GM12878 (cell line): ENCODE results near the gene ENDOV. TPM values are rescaled to one million over a fixed set of nuclear protein-coding genes. Genes with fewer than 3 reads are reported as not detected.
"Not testable (repeated sequence)": the region's sequence is repeated elsewhere in the genome, so short reads cannot be mapped to it uniquely, and the experiment has no call there.

Experiments
- ATAC-seq: fragments of 200-7000 bp; cut with Tn5 transposase; 3 replicates; pipeline ENCODE4 v1.9.1; 2020; ENCODE audit warnings: mild to moderate bottlenecking, moderate library complexity
- BruUV-seq: library from RNA; stranded (reverse); fragments of 400-500 nt; replicated peaks from 2 replicates; lab custom pipeline; 2021; lab: Mats Ljungman, UMichigan
- CTCF ChIA-PET: fragments of 300-600 bp; sonication (Branson Sonifier 250); formaldehyde crosslinking; extraction: SDS; loops from one replicate; lab custom pipeline; 2021; ENCODE audit warnings: inconsistent platforms; lab: Yijun Ruan, JAX
- POLR2A ChIA-PET: fragments of 350-600 bp; formaldehyde crosslinking; extraction: SDS; loops from one replicate; lab custom pipeline; 2021; ENCODE audit warnings: inconsistent platforms; lab: Charles Lee
- RAD21 ChIA-PET: fragments of 300-600 bp; sonication (Branson Sonifier 250); formaldehyde crosslinking; loops from one replicate; lab custom pipeline; 2023; ENCODE audit warnings: antibody characterized with exemption; ENCODE audit not compliant: unreplicated experiment; lab: Charles Lee
- SMC1A ChIA-PET: fragments of 300-600 bp; sonication (Branson Sonifier 250); formaldehyde crosslinking; loops from one replicate; lab custom pipeline; 2023; ENCODE audit not compliant: unreplicated experiment, uncharacterized antibody; lab: Charles Lee
- DNase-seq: peaks from one replicate; pipeline ENCODE4 v3.0.0-alpha.2; 2011; ENCODE audit warnings: low read depth, low spot score
- FAIRE-seq: peaks from 3 replicates; lab custom pipeline; 2011; peaks lifted over from hg19 to GRCh38; lab: Jason Lieb, UNC
- H2AFZ ChIP-seq: 2 replicates; pipeline ENCODE4 v1.6.0; 2011; ENCODE audit warnings: low read depth, low read length, control low read depth; ENCODE audit not compliant: control insufficient read depth
- H3K27ac ChIP-seq: 2 replicates; pipeline ENCODE4 v1.5.1; 2011; ENCODE audit warnings: control low read depth; ENCODE audit not compliant: control insufficient read depth, insufficient read depth
- H3K27me3 ChIP-seq, 2 experiments: replicated peaks in 1 of 2; 2 replicates each; pipeline versions ENCODE4 v1.6.0 to v1.6.1; 2011; ENCODE audit warnings: low read length in 1 of 2; ENCODE audit not compliant: control insufficient read depth in 2 of 2, insufficient read depth in 2 of 2
- H3K36me3 ChIP-seq, 2 experiments: 2 replicates each; pipeline ENCODE4 v1.5.1; 2011; ENCODE audit warnings: low read length in 1 of 2; ENCODE audit not compliant: control insufficient read depth in 2 of 2, insufficient read depth in 2 of 2
- H3K4me1 ChIP-seq: 2 replicates; pipeline ENCODE4 v1.6.1; 2011; ENCODE audit warnings: mild to moderate bottlenecking, low read length, moderate library complexity, mixed read lengths; ENCODE audit not compliant: control insufficient read depth, insufficient read depth
- H3K4me2 ChIP-seq: 2 replicates; pipeline ENCODE4 v1.6.0; 2011; ENCODE audit warnings: control low read depth; ENCODE audit not compliant: control insufficient read depth, insufficient read depth
- H3K4me3 ChIP-seq: fragments of 200-600 bp; sonication (generic); 2 replicates; pipeline ENCODE4 v1.5.1; 2016
- H3K79me2 ChIP-seq: 2 replicates; pipeline ENCODE4 v1.6.0; 2011; ENCODE audit warnings: low read length; ENCODE audit not compliant: control insufficient read depth, insufficient read depth
- H3K9ac ChIP-seq: 2 replicates; pipeline ENCODE4 v1.8.0; 2011; ENCODE audit warnings: low read length, control low read depth, mixed read lengths; ENCODE audit not compliant: control insufficient read depth, insufficient read depth
- H3K9me3 ChIP-seq: replicated peaks from 3 replicates; pipeline ENCODE4 v1.5.1; 2011; ENCODE audit warnings: mild to moderate bottlenecking, low read length; ENCODE audit not compliant: control insufficient read depth, insufficient read depth
- H4K20me1 ChIP-seq: 2 replicates; pipeline ENCODE4 v1.6.0; 2011; ENCODE audit not compliant: control insufficient read depth, insufficient read depth
- BCLAF1 ChIP-seq: fragments of 450-650 bp; IDR thresholded peaks from 2 replicates; pipeline ENCODE4 v1.6.1; 2017; ENCODE audit warnings: antibody characterized with exemption, mild to moderate bottlenecking, moderate library complexity
- SIN3A ChIP-seq: IDR thresholded peaks from 2 replicates; pipeline ENCODE4 v1.6.1; 2012; ENCODE audit warnings: low read depth, low read length, improper control_type of control experiment
- WGBS: methylation state at CpG from one replicate; pipeline ENCODE4 v1.1.6; 2016; ENCODE audit warnings: low lambda C conversion rate; ENCODE audit not compliant: insufficient replicate concordance, insufficient coverage; ENCODE audit errors: missing lambda C conversion rate; 5-methylcytosine and 5-hydroxymethylcytosine counted together
- in situ Hi-C: fragments of 300-500 bp; cut with MboI; formaldehyde crosslinking; loops from 9 replicates; pipeline ENCODE4 v1.14.3; 2018; ENCODE audit warnings: mixed read lengths
- intact Hi-C: fragments of 100-400 bp; cut with micrococcal nuclease; formaldehyde crosslinking; loops from one replicate; pipeline ENCODE4 v1.14.2; 2022; ENCODE audit not compliant: unreplicated experiment
- polyA plus RNA-seq, 11 experiments: library from polyadenylated mRNA; depleted of rRNA in 4 of 11; unstranded in 6 of 11; stranded (reverse) in 5 of 11; fragments of >200 nt; fragmentation: Nextera tagmentation in 4 of 11; fragmentation: Illumina TruSeq in 1 of 11; extraction: Ambion mirVana in 4 of 11; extraction: Trizol in 1 of 11; gene quantifications; 1 replicate in 1 of 11; 2 replicates in 10 of 11; pipeline versions ENCODE4 v1.2.1 to v1.2.3, GENCODE V29; 2011 to 2016; ENCODE audit warnings: inconsistent platforms in 2 of 11, missing spikeins in 2 of 11, low read depth in 1 of 11
- total RNA-seq, 4 experiments: library from RNA; depleted of rRNA in 3 of 4; stranded (reverse); fragments of >200 nt in 3 of 4; fragmentation: Illumina TruSeq in 1 of 4; extraction: Trizol in 1 of 4; gene quantifications; 2 replicates each; pipeline versions ENCODE4 v1.2.1 to v1.2.3, GENCODE V29; 2013 to 2021
- TF ChIP-seq, protein P1 (sequence below): fragments of 450-650 bp; IDR thresholded peaks from 2 replicates; pipeline ENCODE4 v1.6.1; 2017; ENCODE audit warnings: mild to moderate bottlenecking, moderate library complexity

Gene ENDOV
- total and polyA plus RNA-seq, 10 of the 15 experiments (the other 5 are each of a cell fraction or from before 2014, with no cell fraction given) = 0.63 to 11.9 (median 8.1) TPM

DNA sequence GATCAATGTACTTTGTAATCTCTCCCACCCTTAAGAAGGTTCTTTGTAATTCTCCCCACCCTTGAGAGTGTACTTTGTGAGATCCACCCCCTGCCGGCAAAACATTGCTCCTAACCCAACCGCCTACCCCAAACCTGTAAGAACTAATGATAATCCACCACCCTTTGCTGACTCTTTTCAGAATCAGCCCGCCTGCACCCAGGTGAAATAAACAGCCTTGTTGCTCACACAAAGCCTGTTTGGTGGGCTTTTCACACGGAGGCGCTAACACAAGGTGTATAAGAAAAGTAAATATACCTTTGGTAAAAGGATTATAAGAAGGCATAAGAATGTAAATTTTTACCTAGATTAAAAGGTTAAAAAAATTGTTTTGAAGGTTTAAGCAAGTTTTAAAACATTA is 7.0 kb upstream of the ENDOV start:
- intact Hi-C loops, CTCF ChIA-PET, in situ Hi-C loops, ATAC-seq, H3K9me3 ChIP-seq, H3K27me3 ChIP-seq, BruUV-seq, H3K4me3 ChIP-seq, H3K4me2 ChIP-seq, DNase-seq, H3K9ac ChIP-seq, H3K4me1 ChIP-seq, SMC1A ChIA-PET, H3K79me2 ChIP-seq, H4K20me1 ChIP-seq, RAD21 ChIA-PET, FAIRE-seq, H3K36me3 ChIP-seq, H2AFZ ChIP-seq, POLR2A ChIA-PET, H3K27ac ChIP-seq: not testable (repeated sequence)
- WGBS = 67% methylated on average over 5 of the region's 5 CpGs

DNA sequence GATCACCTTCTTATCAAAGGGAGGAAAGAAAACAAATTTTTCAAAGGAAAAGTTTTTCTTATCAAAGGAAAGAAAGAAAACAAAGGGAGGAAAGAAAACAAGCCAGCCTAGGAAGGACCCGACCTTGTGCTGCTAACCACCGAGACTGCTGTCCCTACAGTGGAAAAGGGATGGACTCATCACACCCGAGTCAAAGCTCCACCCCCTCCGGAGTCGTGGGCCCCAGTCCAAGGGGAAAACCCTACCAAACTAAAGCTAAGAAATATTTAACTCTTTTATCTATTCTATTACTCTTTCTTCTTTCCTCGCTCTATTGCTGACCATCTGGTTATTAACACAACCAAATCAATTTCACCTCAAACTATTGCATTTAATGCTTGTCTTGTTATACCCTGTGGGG is 6.1 kb upstream of the ENDOV start:
- in situ Hi-C loops = no loop called here
- Histone ChIP-seq H3K4me2 (no peak overlapping the region), H3K4me3 (no peak overlapping the region), H4K20me1 (no peaks in the 10 kb centered on the region), H3K27me3 (peaks cover 0 to 2% of the 10 kb centered on the region in 2 experiments; a peak in 1 of 4 replicates), H3K36me3 (no peaks in the 10 kb centered on the region), H3K9me3 (no peaks in the 10 kb centered on the region), H3K9ac (no peak overlapping the region), H3K27ac (no peak overlapping the region), H2AFZ (no peak overlapping the region), H3K4me1 (no peaks in the 10 kb centered on the region), H3K79me2 (no peaks in the 10 kb centered on the region)
- ChIA-PET CTCF (interaction anchor here (1.2 kb wide), 1 partner anchor 18 kb away, joined by 3 read pairs; no protein-coding TSS in a partner anchor), SMC1A (interaction anchor here (1.0 kb wide), 1 partner anchor 16 kb away, joined by 3 read pairs; no protein-coding TSS in a partner anchor), RAD21 (no interaction called here), POLR2A (interaction anchor here (1.3 kb wide), 1 partner anchor 13 kb away, joined by 3 read pairs; no protein-coding TSS in a partner anchor)
- BruUV-seq = no TSS peak
- FAIRE-seq = no peak
- ATAC-seq = no peak
- no peak for DNase-seq
- WGBS = 3% methylated on average over 6 of the region's 6 CpGs
- intact Hi-C loops = no loop called here
- TF ChIP-seq BCLAF1 = no peak
- TF ChIP-seq SIN3A = no peak
- TF ChIP-seq, protein P1, sequence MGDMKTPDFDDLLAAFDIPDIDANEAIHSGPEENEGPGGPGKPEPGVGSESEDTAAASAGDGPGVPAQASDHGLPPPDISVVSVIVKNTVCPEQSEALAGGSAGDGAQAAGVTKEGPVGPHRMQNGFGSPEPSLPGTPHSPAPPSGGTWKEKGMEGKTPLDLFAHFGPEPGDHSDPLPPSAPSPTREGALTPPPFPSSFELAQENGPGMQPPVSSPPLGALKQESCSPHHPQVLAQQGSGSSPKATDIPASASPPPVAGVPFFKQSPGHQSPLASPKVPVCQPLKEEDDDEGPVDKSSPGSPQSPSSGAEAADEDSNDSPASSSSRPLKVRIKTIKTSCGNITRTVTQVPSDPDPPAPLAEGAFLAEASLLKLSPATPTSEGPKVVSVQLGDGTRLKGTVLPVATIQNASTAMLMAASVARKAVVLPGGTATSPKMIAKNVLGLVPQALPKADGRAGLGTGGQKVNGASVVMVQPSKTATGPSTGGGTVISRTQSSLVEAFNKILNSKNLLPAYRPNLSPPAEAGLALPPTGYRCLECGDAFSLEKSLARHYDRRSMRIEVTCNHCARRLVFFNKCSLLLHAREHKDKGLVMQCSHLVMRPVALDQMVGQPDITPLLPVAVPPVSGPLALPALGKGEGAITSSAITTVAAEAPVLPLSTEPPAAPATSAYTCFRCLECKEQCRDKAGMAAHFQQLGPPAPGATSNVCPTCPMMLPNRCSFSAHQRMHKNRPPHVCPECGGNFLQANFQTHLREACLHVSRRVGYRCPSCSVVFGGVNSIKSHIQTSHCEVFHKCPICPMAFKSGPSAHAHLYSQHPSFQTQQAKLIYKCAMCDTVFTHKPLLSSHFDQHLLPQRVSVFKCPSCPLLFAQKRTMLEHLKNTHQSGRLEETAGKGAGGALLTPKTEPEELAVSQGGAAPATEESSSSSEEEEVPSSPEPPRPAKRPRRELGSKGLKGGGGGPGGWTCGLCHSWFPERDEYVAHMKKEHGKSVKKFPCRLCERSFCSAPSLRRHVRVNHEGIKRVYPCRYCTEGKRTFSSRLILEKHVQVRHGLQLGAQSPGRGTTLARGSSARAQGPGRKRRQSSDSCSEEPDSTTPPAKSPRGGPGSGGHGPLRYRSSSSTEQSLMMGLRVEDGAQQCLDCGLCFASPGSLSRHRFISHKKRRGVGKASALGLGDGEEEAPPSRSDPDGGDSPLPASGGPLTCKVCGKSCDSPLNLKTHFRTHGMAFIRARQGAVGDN = no peak
